ES-I3 (cell line): ENCODE results near the gene DCLK2.

Source experiments
- H3K36me3 ChIP-seq: 2 replicates; pipeline ENCODE4 v1.6.1; 2013; ENCODE audit warnings: mild to moderate bottlenecking, low read length, control low read depth, moderate library complexity; ENCODE audit not compliant: insufficient read depth
- H3K4me1 ChIP-seq: 2 replicates; pipeline ENCODE4 v1.6.1; 2013; ENCODE audit warnings: mild to moderate bottlenecking, control low read depth, low read length; ENCODE audit not compliant: insufficient read depth
- H3K9ac ChIP-seq: 2 replicates; pipeline ENCODE4 v1.6.1; 2013; ENCODE audit warnings: low read depth, mild to moderate bottlenecking, low read length, moderate library complexity
- H3K9me3 ChIP-seq: 2 replicates; pipeline ENCODE4 v1.6.1; 2013; ENCODE audit warnings: mild to moderate bottlenecking, low read length, moderate library complexity; ENCODE audit not compliant: control insufficient read depth, insufficient read depth

DCLK2 gene

DNA sequence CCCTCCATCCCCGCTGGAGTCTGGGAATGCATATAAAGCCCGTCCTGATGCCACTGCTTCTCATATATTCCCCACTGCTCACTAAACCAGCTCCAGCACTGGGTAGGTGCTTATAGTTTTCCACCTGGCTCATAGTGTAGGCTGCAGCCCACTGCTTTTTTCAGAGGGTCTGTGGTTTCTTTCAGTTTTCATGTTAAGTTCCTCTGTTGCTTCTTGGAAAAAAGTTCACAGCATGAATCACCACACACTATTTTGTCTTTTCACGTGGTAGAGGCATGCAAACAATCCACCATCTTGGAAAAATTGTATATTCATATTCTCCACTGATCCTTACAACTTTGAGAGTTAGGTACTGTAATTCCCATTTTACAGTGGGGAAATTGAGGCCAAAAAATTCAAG, 39.4 kb downstream of the DCLK2 start:
- H3K36me3 ChIP-seq, result no peaks in the 10 kb centered on the region
- H3K9ac ChIP-seq, result no peak overlapping the region
- H3K4me1 ChIP-seq, result peaks cover 5% of the 10 kb centered on the region; the same call in 1 of the 2 replicates
- peaks cover 4% of the 10 kb centered on the region; the same call in 1 of the 2 replicates for H3K9me3 ChIP-seq

GRCh38 chr4:150119492-150119891, 41.2 kb downstream of the DCLK2 start:
- peaks cover 4% of the 10 kb centered on the region; the same call in 1 of the 2 replicates for H3K9me3 ChIP-seq
- H3K9ac ChIP-seq, result no peak overlapping the region
- H3K4me1 ChIP-seq, result peaks cover 5% of the 10 kb centered on the region; the same call in 1 of the 2 replicates
- no peaks in the 10 kb centered on the region for H3K36me3 ChIP-seq

DNA sequence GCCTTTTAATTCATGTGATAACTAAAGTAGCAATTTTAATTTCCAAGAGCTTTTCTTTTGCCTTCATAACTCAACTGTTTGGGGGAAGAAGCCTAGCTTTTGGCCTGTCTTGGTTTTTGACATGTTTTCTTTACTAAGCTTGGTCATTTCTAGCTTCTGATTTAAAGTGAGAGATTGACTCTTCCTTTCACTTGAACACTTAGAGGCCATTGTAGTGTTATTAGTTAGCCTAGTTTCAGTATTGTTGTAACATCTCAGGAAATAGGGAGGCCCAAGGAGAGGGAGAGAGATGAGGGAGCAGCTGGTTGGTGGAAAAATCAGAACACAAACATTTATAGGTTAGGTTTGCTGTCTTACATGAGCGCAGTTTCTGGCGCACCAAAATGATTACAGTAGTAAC, 44.8 kb downstream of the DCLK2 start:
- peaks cover 4% of the 10 kb centered on the region; the same call in 1 of the 2 replicates for H3K9me3 ChIP-seq
- peaks cover 5% of the 10 kb centered on the region; the same call in 1 of the 2 replicates for H3K4me1 ChIP-seq
- H3K9ac ChIP-seq, result no peak overlapping the region
- no peaks in the 10 kb centered on the region for H3K36me3 ChIP-seq

GRCh38 chr4:150123796-150124677, 45.8 kb downstream of the DCLK2 start:
- no peaks in the 10 kb centered on the region for H3K36me3 ChIP-seq
- H3K4me1 ChIP-seq, result peaks cover 4% of the 10 kb centered on the region; the same call in 1 of the 2 replicates
- H3K9ac ChIP-seq, result no peak overlapping the region
- H3K9me3 ChIP-seq, result peaks cover 4% of the 10 kb centered on the region; the same call in 1 of the 2 replicates

DNA sequence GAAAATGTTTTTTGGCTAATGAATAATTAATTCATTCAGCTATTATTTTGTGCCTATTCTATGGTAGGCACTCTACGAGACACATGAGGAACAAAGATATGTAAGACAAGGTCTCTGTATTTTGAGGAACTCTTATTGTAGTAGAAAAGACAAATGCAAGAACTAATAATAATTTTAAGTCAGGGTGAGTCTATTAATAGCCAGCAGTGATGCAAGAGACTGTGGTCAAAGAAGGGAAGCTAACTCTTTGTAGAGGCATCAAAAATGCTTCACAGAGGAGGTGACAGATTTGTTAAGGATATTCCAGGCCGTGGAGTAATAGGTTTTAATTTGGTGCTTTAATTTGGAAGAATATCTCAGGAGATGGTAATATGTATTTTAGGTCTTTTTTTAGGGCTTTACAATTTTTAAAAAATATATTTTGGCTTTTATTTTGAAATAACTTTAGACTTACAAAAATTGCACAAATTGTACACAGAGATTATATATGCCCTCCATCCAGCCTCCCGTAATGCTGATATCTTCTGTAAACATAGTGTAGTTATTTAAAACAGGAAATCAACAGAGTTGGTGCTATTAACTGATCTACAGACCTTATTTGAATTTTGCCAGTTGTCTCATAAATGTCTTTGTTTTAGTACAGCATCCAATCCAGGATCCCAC, 48.1 kb downstream of the DCLK2 start:
- H3K9me3 ChIP-seq, result peaks cover 4% of the 10 kb centered on the region; the same call in 1 of the 2 replicates
- H3K9ac ChIP-seq, result no peak overlapping the region
- H3K36me3 ChIP-seq, result no peaks in the 10 kb centered on the region
- no peaks in the 10 kb centered on the region for H3K4me1 ChIP-seq

DNA sequence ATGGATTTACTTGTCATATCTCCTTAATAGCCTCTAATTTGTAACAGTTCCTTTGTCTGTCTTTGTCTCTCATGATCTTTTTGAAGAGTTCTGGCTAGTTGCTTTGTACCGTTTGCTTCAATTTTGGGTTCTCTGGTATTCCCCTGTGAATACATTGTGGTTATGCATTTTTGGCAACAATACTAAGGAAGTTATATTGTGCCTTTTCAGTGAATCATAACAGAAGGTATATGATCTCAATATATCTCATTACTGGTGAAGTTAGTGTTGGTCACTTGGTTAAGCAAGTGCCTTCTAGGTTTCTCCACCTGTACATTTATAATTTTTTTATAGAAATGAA, 48.6 kb downstream of the DCLK2 start:
- Histone ChIP-seq H3K9me3 (no peaks in the 10 kb centered on the region), H3K9ac (no peak overlapping the region), H3K4me1 (no peaks in the 10 kb centered on the region), H3K36me3 (no peaks in the 10 kb centered on the region)

- H3K4me1 ChIP-seq, result no peaks in the 10 kb centered on the region
- H3K9me3 ChIP-seq, result no peaks in the 10 kb centered on the region
- no peaks in the 10 kb centered on the region for H3K36me3 ChIP-seq
- no peak overlapping the region for H3K9ac ChIP-seq
These were observed 49.5 kb downstream of the DCLK2 start for GRCh38 chr4:150127757-150128156.

DNA sequence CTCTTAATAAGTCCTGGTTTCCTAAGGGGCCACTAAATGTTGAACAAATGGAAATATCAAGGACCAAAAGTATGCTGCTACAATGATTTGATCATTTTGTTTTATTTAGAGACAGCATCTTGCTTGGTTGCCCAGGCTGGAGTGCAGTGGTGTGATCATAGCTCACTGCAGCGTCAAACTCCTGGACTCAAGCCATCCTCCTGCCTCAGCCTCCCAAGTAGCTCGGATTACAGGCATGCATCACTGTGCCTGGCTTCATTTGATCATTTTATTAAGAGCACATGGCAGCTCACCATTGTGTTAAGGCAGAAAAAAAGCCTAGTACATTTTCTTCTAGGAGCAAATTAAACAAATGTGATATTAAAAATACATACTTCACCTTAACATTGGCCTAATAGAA, 52.7 kb downstream of the DCLK2 start:
- Histone ChIP-seq H3K36me3 (no peaks in the 10 kb centered on the region), H3K9ac (no peak overlapping the region), H3K9me3 (no peaks in the 10 kb centered on the region), H3K4me1 (no peaks in the 10 kb centered on the region)

GRCh38 chr4:150131581-150132228, 53.5 kb downstream of the DCLK2 start:
- Histone ChIP-seq H3K36me3 (no peaks in the 10 kb centered on the region), H3K4me1 (no peaks in the 10 kb centered on the region), H3K9ac (no peak overlapping the region), H3K9me3 (no peaks in the 10 kb centered on the region)

DNA sequence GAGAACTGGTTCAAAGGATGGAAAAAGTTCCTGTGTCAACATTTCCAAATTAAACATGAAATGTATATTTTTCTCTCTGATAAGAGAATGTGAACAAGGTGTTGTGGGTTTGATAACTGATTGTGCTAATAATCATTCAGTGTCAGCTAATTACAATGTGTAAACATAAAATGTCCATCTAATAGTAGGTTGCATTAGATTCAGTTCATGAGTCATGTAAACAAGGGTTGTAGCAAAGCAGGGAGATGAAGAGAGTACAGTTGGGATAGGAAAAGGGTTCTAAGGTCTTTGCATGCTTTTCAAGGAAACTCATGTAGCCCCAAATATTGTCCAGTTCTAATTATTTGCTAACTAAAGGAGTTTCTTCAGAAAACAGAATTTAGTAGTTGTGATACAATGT, 55.4 kb downstream of the DCLK2 start:
- H3K9me3 ChIP-seq, result no peaks in the 10 kb centered on the region
- H3K9ac ChIP-seq, result no peak overlapping the region
- no peaks in the 10 kb centered on the region for H3K4me1 ChIP-seq
- H3K36me3 ChIP-seq, result no peaks in the 10 kb centered on the region

GRCh38 chr4:150135134-150135772, 57.0 kb downstream of the DCLK2 start:
- Histone ChIP-seq H3K9ac (no peak overlapping the region), H3K36me3 (no peaks in the 10 kb centered on the region)

DNA sequence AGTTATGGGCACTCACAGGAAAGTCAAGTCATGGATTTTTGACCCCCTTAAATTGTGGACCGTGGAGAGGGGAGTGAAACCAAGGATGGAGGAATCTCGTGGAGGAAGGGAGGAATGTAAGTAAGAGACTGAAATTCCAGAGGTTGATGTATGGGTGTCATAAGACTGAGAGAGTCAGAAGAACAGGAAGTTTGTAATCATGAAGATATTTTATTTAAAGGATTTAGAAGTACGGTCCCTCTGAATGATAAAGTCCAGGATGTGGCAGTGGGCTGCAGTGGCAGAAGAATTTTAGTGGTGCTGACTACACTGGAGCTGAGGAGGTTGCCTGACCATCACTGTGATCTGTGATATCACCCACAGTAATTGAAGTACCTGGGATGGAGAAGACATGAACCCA, 57.8 kb downstream of the DCLK2 start:
- H3K9me3 ChIP-seq, result no peaks in the 10 kb centered on the region
- H3K36me3 ChIP-seq, result no peaks in the 10 kb centered on the region
- H3K4me1 ChIP-seq, result no peaks in the 10 kb centered on the region
- no peak overlapping the region for H3K9ac ChIP-seq

More at GRCh38 chr4:150135134-150135772, 57.0 kb downstream of the DCLK2 start:
- no peaks in the 10 kb centered on the region for H3K4me1 ChIP-seq
- H3K9me3 ChIP-seq, result no peaks in the 10 kb centered on the region

GRCh38 chr4:150136481-150136880, 58.2 kb downstream of the DCLK2 start:
- Histone ChIP-seq H3K9ac (no peak overlapping the region), H3K4me1 (no peaks in the 10 kb centered on the region), H3K9me3 (no peaks in the 10 kb centered on the region), H3K36me3 (no peaks in the 10 kb centered on the region)

GRCh38 chr4:150139297-150139865, 61.1 kb downstream of the DCLK2 start:
- Histone ChIP-seq H3K36me3 (no peaks in the 10 kb centered on the region), H3K9ac (no peak overlapping the region), H3K9me3 (0 out of 2 replicates have a peak, but pooled peaks cover 3% of the 10 kb centered on the region), H3K4me1 (no peaks in the 10 kb centered on the region)
